HepG2 (cell line): ENCODE measurements around the gene ETS1. TPM values are rescaled to one million over a fixed set of nuclear protein-coding genes. Genes with fewer than 3 reads are reported as not detected.

Experiments used
- ATAC-seq: fragments of 200-7000 bp; cut with Tn5 transposase; 3 replicates; pipeline ENCODE4 v1.9.1; 2020; ENCODE audit warnings: mild to moderate bottlenecking, moderate library complexity
- BruUV-seq: library from RNA; stranded (reverse); fragments of 400-500 nt; replicated peaks from 2 replicates; lab custom pipeline; 2021; lab: Mats Ljungman, UMichigan
- CTCF ChIA-PET: fragments of 300-600 bp; formaldehyde crosslinking; extraction: SDS; loops from one replicate; lab custom pipeline; 2021; ENCODE audit warnings: low total read pairs, inconsistent platforms, low intra/inter-chr PET ratio; lab: Yijun Ruan, JAX
- POLR2A ChIA-PET: fragments of 350-600 bp; sonication (Branson Sonifier 250); formaldehyde crosslinking; loops from one replicate; lab custom pipeline; 2020; ENCODE audit warnings: antibody characterized with exemption, inconsistent platforms; lab: Yijun Ruan, JAX
- DNase-seq: peaks from one replicate; pipeline ENCODE4 v3.0.0-alpha.2; 2015; ENCODE audit warnings: low spot score
- FAIRE-seq: peaks from 3 replicates; lab custom pipeline; 2011; peaks lifted over from hg19 to GRCh38; lab: Jason Lieb, UNC
- H2AFZ ChIP-seq: one replicate; pipeline ENCODE4 v1.6.1; 2011; ENCODE audit warnings: low read length, inconsistent platforms
- H3K27ac ChIP-seq: fragments of 300-600 bp; 3 replicates; pipeline ENCODE4 v1.8.0; 2011; ENCODE audit warnings: mixed run types, mild to moderate bottlenecking, mixed read lengths, low read length, inconsistent platforms; ENCODE audit not compliant: insufficient read depth; ENCODE audit errors: extremely low read length
- H3K27me3 ChIP-seq, 2 experiments: fragments of 200-600 bp in 1 of 2; 2 replicates in 1 of 2; 3 replicates in 1 of 2; pipeline versions ENCODE4 v1.6.0 to v1.8.0; 2011; ENCODE audit warnings: low read length in 2 of 2, mild to moderate bottlenecking in 2 of 2, moderate library complexity in 2 of 2, inconsistent platforms in 1 of 2; ENCODE audit not compliant: insufficient read depth in 2 of 2, control insufficient read depth in 1 of 2
- H3K36me3 ChIP-seq, 2 experiments: fragments of 200-600 bp in 1 of 2; replicated peaks in 1 of 2; 2 replicates in 1 of 2; 3 replicates in 1 of 2; pipeline versions ENCODE4 v1.5.1 to v1.8.0; 2011; ENCODE audit warnings: low read length in 2 of 2, inconsistent platforms in 1 of 2; ENCODE audit not compliant: insufficient read depth in 2 of 2, control insufficient read depth in 1 of 2
- H3K4me1 ChIP-seq: 2 replicates; pipeline ENCODE4 v1.5.1; 2012; ENCODE audit warnings: low read length, inconsistent platforms; ENCODE audit not compliant: insufficient read depth
- H3K4me2 ChIP-seq: 2 replicates; pipeline ENCODE4 v1.6.0; 2011; ENCODE audit warnings: low read depth, low read length, inconsistent platforms
- H3K4me3 ChIP-seq, 3 experiments: fragments of 200-600 bp in 1 of 3; sonication (generic), shearing (Covaris generic) in 1 of 3; replicated peaks in 1 of 3; 2 replicates each; pipeline ENCODE4 v1.5.1; 2011 to 2016; ENCODE audit warnings: low read length in 3 of 3, inconsistent platforms in 2 of 3, low read depth in 2 of 3, mild to moderate bottlenecking in 2 of 3, control low read depth in 1 of 3, mixed read lengths in 1 of 3; ENCODE audit not compliant: insufficient read depth in 1 of 3
- H3K79me2 ChIP-seq: one replicate; pipeline ENCODE4 v1.6.1; 2011; ENCODE audit warnings: low read length, inconsistent platforms; ENCODE audit not compliant: insufficient read depth
- H3K9ac ChIP-seq: 2 replicates; pipeline ENCODE4 v1.6.0; 2011; ENCODE audit warnings: mild to moderate bottlenecking, low read depth, low read length, inconsistent platforms; ENCODE audit not compliant: insufficient read depth
- H3K9me3 ChIP-seq: 2 replicates; pipeline ENCODE4 v1.5.1; 2012; ENCODE audit warnings: mild to moderate bottlenecking, low read length
- H4K20me1 ChIP-seq: 2 replicates; pipeline ENCODE4 v1.6.0; 2011; ENCODE audit warnings: inconsistent platforms, mild to moderate bottlenecking, low read length, moderate library complexity; ENCODE audit not compliant: insufficient read depth
- ATF7 ChIP-seq, 2 experiments: fragments of 450-650 bp in 1 of 2; sonication (generic) in 1 of 2; formaldehyde crosslinking in 1 of 2; IDR thresholded peaks; 2 replicates each; pipeline versions ENCODE4 v1.4.0 to v1.6.1; 2016 to 2020; ENCODE audit warnings: antibody characterized with exemption in 1 of 2, mild to moderate bottlenecking in 1 of 2, missing genetic modification reagents in 1 of 2
- ELF3 ChIP-seq: IDR thresholded peaks from 2 replicates; pipeline ENCODE4 v1.6.1; 2016; ENCODE audit warnings: missing genetic modification reagents, missing compliant biosample characterization
- FOXK1 ChIP-seq: sonication (generic); formaldehyde crosslinking; IDR thresholded peaks from 2 replicates; pipeline ENCODE4 v1.4.0; 2020; ENCODE audit warnings: low read depth, missing genetic modification reagents, borderline replicate concordance
- KLF6 ChIP-seq: IDR thresholded peaks from 2 replicates; pipeline ENCODE4 v1.8.0; 2016; ENCODE audit warnings: missing biosample characterization, missing genetic modification reagents
- POLR2AphosphoS5 ChIP-seq: IDR thresholded peaks from 2 replicates; pipeline ENCODE4 v1.6.1; 2012; ENCODE audit warnings: low read depth, low read length
- SSRP1 ChIP-seq: IDR thresholded peaks from 2 replicates; pipeline ENCODE4 v1.6.1; 2016; ENCODE audit warnings: control low read depth
- ZBTB21 ChIP-seq: sonication (generic); formaldehyde crosslinking; IDR thresholded peaks from 2 replicates; pipeline ENCODE4 v1.4.0; 2020; ENCODE audit warnings: missing genetic modification reagents
- ZFP91 ChIP-seq: sonication (generic); formaldehyde crosslinking; IDR thresholded peaks from 2 replicates; pipeline ENCODE4 v1.9.0; 2022; ENCODE audit warnings: missing genetic modification reagents, mild to moderate bottlenecking, borderline replicate concordance
- ZNF205 ChIP-seq: IDR thresholded peaks from 2 replicates; pipeline ENCODE4 v1.6.1; 2018; ENCODE audit warnings: missing biosample characterization, missing genetic modification reagents
- ZNF232 ChIP-seq: sonication (generic); formaldehyde crosslinking; IDR thresholded peaks from 2 replicates; pipeline ENCODE4 v1.4.0; 2020; ENCODE audit warnings: missing genetic modification reagents, borderline replicate concordance
- ZNF550 ChIP-seq: sonication (generic); formaldehyde crosslinking; IDR thresholded peaks from 2 replicates; pipeline ENCODE4 v1.4.0; 2020; ENCODE audit warnings: mild to moderate bottlenecking, missing genetic modification reagents, borderline replicate concordance
- ZNF678 ChIP-seq: sonication (generic); formaldehyde crosslinking; IDR thresholded peaks from 2 replicates; pipeline ENCODE4 v1.4.0; 2020; ENCODE audit warnings: mild to moderate bottlenecking, missing genetic modification reagents
- ZNF709 ChIP-seq: sonication (generic); formaldehyde crosslinking; IDR thresholded peaks from 2 replicates; pipeline ENCODE4 v1.5.0; 2020; ENCODE audit warnings: mild to moderate bottlenecking, missing genetic modification reagents
- WGBS: methylation state at CpG from one replicate; pipeline ENCODE4 v1.1.6; 2017; ENCODE audit warnings: low lambda C conversion rate; 5-methylcytosine and 5-hydroxymethylcytosine counted together
- in situ Hi-C: cut with HindIII; loops from 2 replicates; pipeline ENCODE4 v1.10.0; 2017; ENCODE audit warnings: low pct_unique_long_range_greater_than_20kb; ENCODE audit not compliant: extremely low pct_ligation_motif_present
- intact Hi-C: fragments of 100-400 bp; cut with micrococcal nuclease; formaldehyde crosslinking; loops from one replicate; pipeline ENCODE4 v1.10.0; 2022; ENCODE audit not compliant: unreplicated experiment
- polyA plus RNA-seq, 8 experiments: library from polyadenylated mRNA; depleted of rRNA in 3 of 8; stranded (reverse) in 7 of 8; unstranded in 1 of 8; fragments of >200 nt; fragmentation: Illumina TruSeq in 4 of 8; extraction: Trizol in 4 of 8; gene quantifications; 2 replicates each; pipeline versions ENCODE4 v1.2.1 to v1.2.3, GENCODE V29; 2011 to 2016; ENCODE audit warnings: low read depth in 4 of 8, missing spikeins in 1 of 8, mixed read lengths in 1 of 8; ENCODE audit not compliant: insufficient read depth in 1 of 8
- total RNA-seq, 5 experiments: library from RNA; depleted of rRNA; stranded (reverse); fragments of >200 nt; fragmentation: Illumina TruSeq; extraction: Trizol; gene quantifications; 2 replicates each; pipeline ENCODE4 v1.2.3, GENCODE V29; 2016; ENCODE audit warnings: low read depth in 1 of 5

Gene ETS1
- total and polyA plus RNA-seq, 2 of the 13 experiments (the other 11 are each of a cell fraction or from before 2014, with no cell fraction given) = 0.18 to 0.34 TPM

GRCh38 chr11:128421577-128422330 lies 165.6 kb downstream of the ETS1 start:
- DNase-seq = no peak
- POLR2A ChIA-PET = interaction anchor here (1.3 kb wide), 1 partner anchor 27 kb away, joined by 4 read pairs; no protein-coding TSS in a partner anchor
- CTCF ChIA-PET = no interaction called here

More at GRCh38 chr11:128421577-128422330, 165.6 kb downstream of the ETS1 start:
- intact Hi-C loops = no loop called here
- no peaks in the 10 kb centered on the region for H4K20me1 ChIP-seq
- no peak for ATAC-seq
- H3K27me3 ChIP-seq = no peaks in the 10 kb centered on the region
- H3K79me2 ChIP-seq = no peaks in the 10 kb centered on the region
- no peak overlapping the region for H3K27ac ChIP-seq
- no peak overlapping the region for H2AFZ ChIP-seq
- H3K4me1 ChIP-seq = peaks cover 20% of the 10 kb centered on the region
- H3K36me3 ChIP-seq = no peaks in the 10 kb centered on the region
- H3K9me3 ChIP-seq = no peaks in the 10 kb centered on the region
- WGBS = 0% methylated on average over 4 of the region's 6 CpGs
- no peak for FAIRE-seq
- no peak overlapping the region for H3K4me3 ChIP-seq
- TF ChIP-seq ATF7 (IDR thresholded peaks at IDR 0.05) (peak; percentile 32; the same call in 1 of the 2 replicates), ATF7 (CRISPR knock-in tag; IDR thresholded peaks at IDR 0.05) (no peak), ZNF232 (CRISPR knock-in tag) (no peak), ZFP91 (CRISPR knock-in tag) (no peak), ELF3 (CRISPR knock-in tag) (no peak), POLR2AphosphoS5 (no peak), SSRP1 (CRISPR knock-in tag) (no peak), KLF6 (CRISPR knock-in tag) (no peak), ZNF709 (CRISPR knock-in tag) (no peak), ZBTB21 (CRISPR knock-in tag) (peak; percentile 30; the same call in 1 of the 2 replicates), ZNF205 (CRISPR knock-in tag) (no peak), ZNF678 (CRISPR knock-in tag) (no peak), ZNF550 (CRISPR knock-in tag) (no peak), FOXK1 (CRISPR knock-in tag) (no peak)
- BruUV-seq = no TSS peak
- in situ Hi-C loops = no loop called here
- no peak overlapping the region for H3K4me2 ChIP-seq
- H3K9ac ChIP-seq = no peak overlapping the region
